NCI-H2227 (cell line): ENCODE results near the gene MARCHF11.

Experiments
- DNase-seq: peaks from one replicate; lab custom pipeline; 2025; ENCODE audit not compliant: unreplicated experiment; lab: John Stamatoyannopoulos, UW

The MARCHF11 gene, protein sequence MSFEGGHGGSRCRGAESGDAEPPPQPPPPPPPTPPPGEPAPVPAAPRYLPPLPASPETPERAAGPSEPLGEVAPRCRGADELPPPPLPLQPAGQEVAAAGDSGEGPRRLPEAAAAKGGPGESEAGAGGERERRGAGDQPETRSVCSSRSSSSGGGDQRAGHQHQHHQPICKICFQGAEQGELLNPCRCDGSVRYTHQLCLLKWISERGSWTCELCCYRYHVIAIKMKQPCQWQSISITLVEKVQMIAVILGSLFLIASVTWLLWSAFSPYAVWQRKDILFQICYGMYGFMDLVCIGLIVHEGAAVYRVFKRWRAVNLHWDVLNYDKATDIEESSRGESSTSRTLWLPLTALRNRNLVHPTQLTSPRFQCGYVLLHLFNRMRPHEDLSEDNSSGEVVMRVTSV

DNA sequence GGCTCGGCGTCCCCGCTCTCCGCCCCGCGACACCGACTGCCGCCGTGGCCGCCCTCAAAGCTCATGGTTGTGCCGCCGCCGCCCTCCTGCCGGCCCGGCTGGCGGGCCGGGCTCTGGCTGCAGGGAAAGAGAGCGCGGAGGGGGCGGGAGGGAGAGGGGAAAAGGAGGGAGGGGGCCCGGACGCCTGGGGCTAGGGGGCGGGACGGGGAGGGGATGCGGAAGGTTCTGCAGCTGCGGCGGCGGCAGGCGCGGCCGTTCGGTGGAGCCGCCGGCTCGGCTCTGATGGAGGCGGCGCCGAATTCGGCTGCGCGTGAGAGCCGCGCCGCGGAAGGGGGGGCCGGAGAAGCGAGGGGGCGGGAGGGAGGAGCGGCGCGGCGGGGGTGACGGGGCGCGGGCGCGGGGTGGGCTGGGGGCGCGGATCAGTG lies at the start of gene MARCHF11:
Gene MARCHF11, minus strand, starts transcription at position 281 of the 425 bp plus-strand sequence. Its CDS starts 216 bp downstream, at position 65.
- peak; percentile 60 for DNase-seq

DNA sequence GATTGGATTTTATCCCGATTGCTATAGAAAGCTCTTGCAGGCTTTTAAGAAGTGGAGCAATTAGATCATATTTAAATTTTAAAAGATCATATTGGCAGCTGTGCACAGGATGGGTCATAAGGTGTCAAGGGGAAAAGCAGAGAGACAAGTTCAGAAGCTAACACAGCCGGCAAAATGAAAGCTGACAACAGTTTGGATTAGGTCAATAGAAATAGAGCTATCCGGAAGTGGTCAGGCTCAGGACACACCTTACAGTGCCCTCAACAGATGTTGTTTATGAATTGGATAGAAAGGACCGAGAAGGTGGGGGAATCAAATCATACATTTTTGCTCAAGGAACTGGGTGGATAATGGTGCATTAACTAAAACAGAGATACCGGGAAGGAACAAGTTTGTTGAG lies 46.3 kb upstream of the MARCHF11 start:
- DNase-seq: no peak

- no peak for DNase-seq
Observed at GRCh38 chr5:16192311-16192710, 12.7 kb upstream of the MARCHF11 start.

GRCh38 chr5:16180789-16181082 lies 1.1 kb upstream of the MARCHF11 start:
- no peak for DNase-seq

DNA sequence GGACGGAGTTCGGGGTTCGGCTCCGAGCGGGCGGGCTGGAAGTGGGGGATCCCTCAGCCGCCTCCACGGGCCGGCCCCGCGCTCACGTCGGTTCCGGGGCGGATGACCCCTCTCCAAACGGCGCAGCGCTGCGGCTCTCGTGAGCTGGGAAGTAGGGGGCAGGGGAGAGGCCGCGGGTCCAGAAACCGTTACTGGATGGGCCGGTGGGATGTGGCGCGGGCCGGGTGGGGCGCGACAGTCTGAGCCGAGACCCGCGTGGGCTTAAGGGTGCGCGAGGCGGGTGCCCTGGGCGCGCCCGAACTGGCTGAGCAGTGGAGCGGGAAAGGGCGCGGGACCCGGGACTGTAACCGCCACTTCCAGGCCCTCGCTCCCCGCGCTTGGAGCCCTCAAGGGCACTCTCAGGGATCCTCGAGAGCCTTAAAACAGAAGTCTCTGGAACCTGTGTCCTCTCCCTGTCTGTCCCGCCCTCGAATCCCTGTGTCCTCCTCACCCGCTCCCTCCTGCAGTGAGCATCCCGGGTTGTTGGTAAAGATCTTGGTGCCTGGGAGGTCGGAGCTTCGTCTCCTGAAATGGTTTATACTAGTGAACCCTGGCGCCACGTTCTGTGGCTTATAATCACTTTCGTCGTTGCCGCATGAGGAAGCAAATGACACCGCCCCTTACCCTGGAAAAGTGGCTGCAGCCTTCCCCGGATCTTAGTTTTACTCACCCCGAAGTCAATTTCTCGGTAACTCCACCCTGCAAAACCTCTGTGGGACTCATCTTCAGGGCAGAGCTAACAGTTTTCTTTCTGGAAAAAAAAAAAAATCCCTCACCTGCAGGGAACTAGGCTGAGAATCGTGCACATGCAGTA lies 571 bp upstream of the MARCHF11 start:
- DNase-seq: no peak

GRCh38 chr5:16178745-16179372 lies 732 bp downstream of the MARCHF11 start:
- peak; percentile 44 for DNase-seq

- no peak for DNase-seq
Observed at GRCh38 chr5:16169550-16169949, 10.0 kb downstream of the MARCHF11 start.

- peak; percentile 60 for DNase-seq
Observed at GRCh38 chr5:16160706-16161105, 18.9 kb downstream of the MARCHF11 start.

GRCh38 chr5:16159636-16160035 lies 20.0 kb downstream of the MARCHF11 start:
- no peak for DNase-seq

- no peak for DNase-seq
Observed at GRCh38 chr5:16156152-16156551, 23.4 kb downstream of the MARCHF11 start.

GRCh38 chr5:16152601-16153568 lies 26.7 kb downstream of the MARCHF11 start:
- no peak for DNase-seq

GRCh38 chr5:16149621-16150020 lies 30.0 kb downstream of the MARCHF11 start:
- DNase-seq: no peak

DNA sequence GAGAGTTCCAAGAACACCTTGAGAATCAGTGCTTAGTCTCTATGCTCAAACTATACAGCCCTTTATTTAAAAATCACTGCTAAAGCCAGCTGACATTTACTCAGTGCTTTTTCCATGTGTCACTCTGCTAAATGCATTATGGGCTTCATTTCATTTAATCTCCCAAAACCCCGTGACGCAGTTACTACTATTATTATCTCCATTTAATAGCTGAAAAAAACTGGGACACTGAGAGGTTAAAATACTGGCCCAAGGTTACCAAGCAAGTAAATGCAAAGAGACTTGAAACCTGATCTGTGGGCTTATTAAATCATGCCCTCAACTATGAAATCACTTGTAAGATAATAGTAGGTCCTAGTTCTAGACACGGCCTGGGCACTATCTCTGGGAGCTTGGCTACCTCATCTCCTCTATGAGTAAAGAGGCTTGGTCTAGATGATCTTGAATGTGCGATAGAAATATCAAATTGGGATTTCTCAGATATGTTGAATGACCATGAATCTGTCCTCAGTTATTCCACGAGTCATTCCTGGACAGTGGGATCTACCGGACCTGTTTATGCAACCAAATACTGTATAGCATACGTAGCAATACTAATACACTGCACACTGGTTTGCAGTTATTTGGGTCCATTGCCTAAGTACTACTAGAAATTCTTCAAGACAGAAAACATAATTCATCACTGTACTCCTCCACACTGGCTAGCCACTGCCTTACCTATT lies 32.3 kb downstream of the MARCHF11 start:
- DNase-seq: no peak

GRCh38 chr5:16144416-16144815 lies 35.2 kb downstream of the MARCHF11 start:
- no peak for DNase-seq

DNA sequence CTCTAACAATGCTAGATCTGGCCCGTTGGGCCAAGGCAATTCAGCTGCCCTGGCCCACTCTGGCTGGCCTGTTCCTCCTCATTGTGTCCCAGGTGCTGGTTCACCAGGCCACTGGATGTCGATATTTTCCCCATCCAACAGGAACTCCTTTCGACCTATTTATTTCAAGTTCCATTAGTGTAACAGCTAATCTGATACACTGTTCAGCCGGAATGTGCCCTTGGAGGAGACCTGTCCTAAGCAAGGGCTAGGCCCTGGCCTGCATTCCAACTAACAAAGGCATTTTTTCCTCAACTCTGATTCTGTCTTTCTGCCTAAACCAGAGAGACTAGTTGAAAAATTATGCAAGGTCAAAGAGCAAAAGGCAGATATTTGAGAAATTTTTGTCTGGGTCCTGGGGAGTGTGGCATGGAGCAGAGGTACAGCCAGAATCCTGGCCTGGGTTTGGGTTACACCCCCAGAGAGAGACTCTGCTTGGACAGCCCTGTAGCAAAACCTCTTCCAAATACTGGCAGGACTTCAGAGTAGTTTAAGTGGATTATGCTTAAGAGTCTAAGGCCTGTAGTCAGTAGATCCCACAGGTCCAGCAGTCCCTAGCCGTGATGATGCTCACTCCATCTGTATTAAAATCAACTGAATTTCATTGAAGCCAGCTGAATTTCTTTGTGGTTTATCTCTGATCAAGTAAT lies 36.1 kb downstream of the MARCHF11 start:
- no peak for DNase-seq

GRCh38 chr5:16140944-16141343 lies 38.6 kb downstream of the MARCHF11 start:
- DNase-seq: no peak

DNA sequence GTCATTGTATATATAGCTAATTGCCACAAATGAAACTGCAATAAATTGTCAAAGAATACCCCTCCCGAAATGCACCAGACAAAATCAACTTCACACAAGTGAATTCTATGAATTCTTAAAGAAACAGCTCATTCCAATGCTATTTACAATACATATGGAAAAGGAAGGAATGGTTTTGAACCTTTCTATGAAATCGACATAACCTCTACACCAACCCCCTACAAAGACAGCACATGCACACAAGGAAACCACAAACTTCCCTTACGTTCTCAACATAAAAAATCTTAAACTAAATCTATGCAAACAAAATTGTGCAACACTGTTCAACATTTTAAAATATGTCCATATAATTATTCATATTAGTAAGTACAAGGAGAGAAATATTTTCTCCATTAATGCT lies 39.2 kb downstream of the MARCHF11 start:
- no peak for DNase-seq

GRCh38 chr5:16137177-16137576 lies 42.4 kb downstream of the MARCHF11 start:
- DNase-seq: no peak

DNA sequence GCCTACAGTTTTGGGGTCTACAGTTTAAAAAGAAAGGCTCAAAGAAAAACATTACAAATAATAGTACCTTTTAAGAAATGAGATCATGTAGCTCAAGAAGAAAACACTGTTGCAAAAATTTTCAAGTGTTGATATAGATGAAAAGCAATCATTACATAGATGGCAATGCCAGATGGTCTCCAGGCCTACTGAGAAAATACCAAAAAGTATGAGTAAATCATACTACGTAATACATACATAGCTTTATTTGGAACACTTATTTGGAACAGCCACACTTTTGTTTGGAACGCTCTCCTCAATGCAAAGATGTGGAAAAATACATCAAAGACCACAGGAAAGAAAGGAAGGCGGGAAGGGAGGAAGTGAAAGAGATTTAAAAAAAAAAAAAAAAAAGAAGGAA lies 44.1 kb downstream of the MARCHF11 start:
- DNase-seq: no peak
